Measurements from ENCODE around the gene POC1A. TPM values are rescaled to one million over a fixed set of nuclear protein-coding genes. Genes with fewer than 3 reads are reported as not detected.

POC1A gene
- total and polyA plus RNA-seq, 2 of the 4 experiments (the other 2 are of a cell fraction): 10.6 to 11.5 TPM

- peaks cover 50% of the 10 kb centered on the region for H3K4me1 ChIP-seq (ENCODE audit: control insufficient read depth, insufficient read depth, low read length)
These were observed 61.3 kb downstream of the POC1A start for GRCh38 chr3:52092891-52093290.

More at GRCh38 chr3:52092891-52093290, 61.3 kb downstream of the POC1A start:
- peak overlapping the region; percentile 88 for H3K4ac ChIP-seq (ENCODE audit: low read depth, low read length)
- H4K5ac ChIP-seq (ENCODE audit: low read depth, low read length): no peak overlapping the region
- peak overlapping the region; percentile 86; the same call in 1 of the 2 replicates for H2BK120ac ChIP-seq (ENCODE audit: low read depth, low read length)
- no peak overlapping the region for H3K9ac ChIP-seq (ENCODE audit: low read depth, low read length)
- no peak overlapping the region for H2AFZ ChIP-seq (replicated peaks; ENCODE audit: low read length, poor library complexity)
- peak overlapping the region; percentile 78; the same call in 1 of the 2 replicates for H3K14ac ChIP-seq (replicated peaks; ENCODE audit: low read depth, low read length)
- no peak overlapping the region for H2BK5ac ChIP-seq (ENCODE audit: low read depth, low read length, poor library complexity, severe bottlenecking)
- H3K23ac ChIP-seq (ENCODE audit: low read depth, low read length): no peak overlapping the region
- BruUV-seq (replicated peaks): no TSS peak
- dilution Hi-C loops (cut with HindIII; ENCODE audit: low sequenced_read_pairs, unreplicated experiment) (no loop called here), in situ Hi-C loops (cut with MboI; ENCODE audit: low sequenced_read_pairs) (no loop called here), intact Hi-C loops (cut with micrococcal nuclease) (no loop called here)
- H3K9me1 ChIP-seq (ENCODE audit: insufficient read depth, low read length): peaks cover 68% of the 10 kb centered on the region
- H3K4me3 ChIP-seq (ENCODE audit: insufficient read depth, low read depth, low read length): no peak overlapping the region
- 0 out of 2 replicates have a peak overlapping the region, but pooled peaks have one; percentile 90 for H2BK20ac ChIP-seq (ENCODE audit: low read depth, low read length)
- H4K8ac ChIP-seq (ENCODE audit: low read depth in 2 of 2, low read length in 2 of 2): no peak overlapping the region; a peak in 1 of 4 replicates
- H4K20me1 ChIP-seq (ENCODE audit: insufficient read depth, low read length): peaks cover 4% of the 10 kb centered on the region; the same call in 1 of the 2 replicates
- no peak for DNase-seq
- no peak overlapping the region for H3K18ac ChIP-seq (ENCODE audit: low read depth, low read length)
- no peak overlapping the region for H3K56ac ChIP-seq (ENCODE audit: extremely low read depth, insufficient read depth, low read length)
- no peaks in the 10 kb centered on the region for H3K36me3 ChIP-seq (ENCODE audit: control insufficient read depth, insufficient read depth, low read length)
- peak overlapping the region; percentile 81 for H2AK9ac ChIP-seq (replicated peaks; ENCODE audit: low read depth, low read length, poor library complexity)
- no peak overlapping the region for H3K27ac ChIP-seq (ENCODE audit: insufficient read depth, low read length)
- peaks cover 8 to 51% of the 10 kb centered on the region in 2 experiments; a peak in 3 of 4 replicates for H3K79me1 ChIP-seq (ENCODE audit: low read depth in 1 of 2, low read length in 2 of 2)
- peak overlapping the region; percentile 73 for H4K91ac ChIP-seq (ENCODE audit: insufficient read depth, low read depth, low read length)
- CTCF ChIA-PET: interaction anchor here (0.6 kb wide), 1 partner anchor 31 kb away, joined by 3 read pairs; no protein-coding TSS in a partner anchor
- H3K9me3 ChIP-seq (ENCODE audit: control insufficient read depth, insufficient read depth, low read length): no peaks in the 10 kb centered on the region
- WGBS, 2 experiments (ENCODE audit: extremely low coverage in 2 of 2, insufficient read length in 1 of 2): 93% methylated on average over 3 of the region's 7 CpGs; no CpG with 5 or more reads in 1 of the 2 experiments
- POLR2A ChIA-PET (ENCODE audit: unreplicated experiment): no interaction called here
- ATAC-seq (ENCODE audit: low read depth): no peak
- H2BK15ac ChIP-seq (ENCODE audit: low read depth, low read length): peak overlapping the region; percentile 80; the same call in 1 of the 3 replicates
- no peaks in the 10 kb centered on the region for H3K27me3 ChIP-seq (ENCODE audit: control insufficient read depth, insufficient read depth, low read length)
- peak overlapping the region; percentile 85; the same call in 1 of the 2 replicates for H2AK5ac ChIP-seq (ENCODE audit: low read depth, low read length)
- TF ChIP-seq CEBPB (IDR thresholded peaks at IDR 0.05; ENCODE audit: low read depth, low read length): no peak
- TF ChIP-seq SMC3 (IDR thresholded peaks at IDR 0.05; ENCODE audit: low read depth, low read length): no peak
- TF ChIP-seq CHD1 (IDR thresholded peaks at IDR 0.05; ENCODE audit: low read depth, low read length): no peak
- no peak for TF ChIP-seq NFE2L2 (IDR thresholded peaks at IDR 0.05; ENCODE audit: low read depth, low read length)
- no peak for TF ChIP-seq RAD21 (IDR thresholded peaks at IDR 0.05; ENCODE audit: low read length)
- TF ChIP-seq MXI1 (IDR thresholded peaks at IDR 0.05; ENCODE audit: borderline replicate concordance, low read depth, low read length): no peak
- TF ChIP-seq RFX5 (IDR thresholded peaks at IDR 0.05; ENCODE audit: low read depth, low read length): no peak
- TF ChIP-seq MAZ (IDR thresholded peaks at IDR 0.05; ENCODE audit: borderline replicate concordance, low read depth, low read length): no peak
- TF ChIP-seq FOS (IDR thresholded peaks at IDR 0.05; ENCODE audit: low read depth, low read length): no peak
- TF ChIP-seq BHLHE40 (IDR thresholded peaks at IDR 0.05; ENCODE audit: low read depth, low read length): no peak
- TF ChIP-seq MAFK (IDR thresholded peaks at IDR 0.05; ENCODE audit: low read depth, low read length): no peak
- TF ChIP-seq, protein P1, sequence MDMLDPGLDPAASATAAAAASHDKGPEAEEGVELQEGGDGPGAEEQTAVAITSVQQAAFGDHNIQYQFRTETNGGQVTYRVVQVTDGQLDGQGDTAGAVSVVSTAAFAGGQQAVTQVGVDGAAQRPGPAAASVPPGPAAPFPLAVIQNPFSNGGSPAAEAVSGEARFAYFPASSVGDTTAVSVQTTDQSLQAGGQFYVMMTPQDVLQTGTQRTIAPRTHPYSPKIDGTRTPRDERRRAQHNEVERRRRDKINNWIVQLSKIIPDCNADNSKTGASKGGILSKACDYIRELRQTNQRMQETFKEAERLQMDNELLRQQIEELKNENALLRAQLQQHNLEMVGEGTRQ (IDR thresholded peaks at IDR 0.05; ENCODE audit: low read depth, low read length): no peak
- no peak for TF ChIP-seq POLR2A (IDR thresholded peaks at IDR 0.05; ENCODE audit: low read depth, low read length)
- TF ChIP-seq RCOR1 (IDR thresholded peaks at IDR 0.05; ENCODE audit: insufficient replicate concordance, low read length): no peak
- TF ChIP-seq, protein P2, sequence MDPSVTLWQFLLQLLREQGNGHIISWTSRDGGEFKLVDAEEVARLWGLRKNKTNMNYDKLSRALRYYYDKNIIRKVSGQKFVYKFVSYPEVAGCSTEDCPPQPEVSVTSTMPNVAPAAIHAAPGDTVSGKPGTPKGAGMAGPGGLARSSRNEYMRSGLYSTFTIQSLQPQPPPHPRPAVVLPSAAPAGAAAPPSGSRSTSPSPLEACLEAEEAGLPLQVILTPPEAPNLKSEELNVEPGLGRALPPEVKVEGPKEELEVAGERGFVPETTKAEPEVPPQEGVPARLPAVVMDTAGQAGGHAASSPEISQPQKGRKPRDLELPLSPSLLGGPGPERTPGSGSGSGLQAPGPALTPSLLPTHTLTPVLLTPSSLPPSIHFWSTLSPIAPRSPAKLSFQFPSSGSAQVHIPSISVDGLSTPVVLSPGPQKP (IDR thresholded peaks at IDR 0.05; ENCODE audit: borderline replicate concordance, low read depth, low read length): no peak
- TF ChIP-seq, protein P3, sequence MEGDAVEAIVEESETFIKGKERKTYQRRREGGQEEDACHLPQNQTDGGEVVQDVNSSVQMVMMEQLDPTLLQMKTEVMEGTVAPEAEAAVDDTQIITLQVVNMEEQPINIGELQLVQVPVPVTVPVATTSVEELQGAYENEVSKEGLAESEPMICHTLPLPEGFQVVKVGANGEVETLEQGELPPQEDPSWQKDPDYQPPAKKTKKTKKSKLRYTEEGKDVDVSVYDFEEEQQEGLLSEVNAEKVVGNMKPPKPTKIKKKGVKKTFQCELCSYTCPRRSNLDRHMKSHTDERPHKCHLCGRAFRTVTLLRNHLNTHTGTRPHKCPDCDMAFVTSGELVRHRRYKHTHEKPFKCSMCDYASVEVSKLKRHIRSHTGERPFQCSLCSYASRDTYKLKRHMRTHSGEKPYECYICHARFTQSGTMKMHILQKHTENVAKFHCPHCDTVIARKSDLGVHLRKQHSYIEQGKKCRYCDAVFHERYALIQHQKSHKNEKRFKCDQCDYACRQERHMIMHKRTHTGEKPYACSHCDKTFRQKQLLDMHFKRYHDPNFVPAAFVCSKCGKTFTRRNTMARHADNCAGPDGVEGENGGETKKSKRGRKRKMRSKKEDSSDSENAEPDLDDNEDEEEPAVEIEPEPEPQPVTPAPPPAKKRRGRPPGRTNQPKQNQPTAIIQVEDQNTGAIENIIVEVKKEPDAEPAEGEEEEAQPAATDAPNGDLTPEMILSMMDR (conservative IDR thresholded peaks at IDR 0.05; ENCODE audit: low read depth, low read length): no peak
- no peak overlapping the region for H3K4me2 ChIP-seq (ENCODE audit: low read depth, low read length)

Data from IMR-90 (cell line).